Mononuclear cell (primary cell): ENCODE results near the gene ZNF268. TPM values are rescaled to one million over a fixed set of nuclear protein-coding genes. Genes with fewer than 3 reads are reported as not detected.

Experiments
- H3K27me3 ChIP-seq: 2 replicates; pipeline ENCODE4 v1.6.0; 2011; ENCODE audit warnings: low read length, control low read depth; ENCODE audit not compliant: insufficient read depth
- H3K4me1 ChIP-seq: 2 replicates; pipeline ENCODE4 v1.5.1; 2011; ENCODE audit warnings: mild to moderate bottlenecking, low read length, control low read depth; ENCODE audit not compliant: insufficient read depth
- H3K4me3 ChIP-seq: 2 replicates; pipeline ENCODE4 v1.5.1; 2011; ENCODE audit warnings: mild to moderate bottlenecking, low read length, moderate library complexity
- H3K9me3 ChIP-seq: 2 replicates; pipeline ENCODE4 v1.5.1; 2011; ENCODE audit warnings: low read depth, mild to moderate bottlenecking, control low read depth, low read length
- total RNA-seq: library from RNA; depleted of rRNA; stranded (reverse); fragments of >200 nt; gene quantifications from one replicate; pipeline ENCODE4 v1.2.3, GENCODE V29; 2012

Gene ZNF268
- total RNA-seq, 1 donor = 23.9 TPM

GRCh38 chr12:133206390-133206789 is 25.1 kb downstream of the ZNF268 start:
- H3K4me1 ChIP-seq = no peaks in the 10 kb centered on the region
- peaks cover 92% of the 10 kb centered on the region for H3K9me3 ChIP-seq
- H3K27me3 ChIP-seq = no peaks in the 10 kb centered on the region
- H3K4me3 ChIP-seq = no peak overlapping the region

DNA sequence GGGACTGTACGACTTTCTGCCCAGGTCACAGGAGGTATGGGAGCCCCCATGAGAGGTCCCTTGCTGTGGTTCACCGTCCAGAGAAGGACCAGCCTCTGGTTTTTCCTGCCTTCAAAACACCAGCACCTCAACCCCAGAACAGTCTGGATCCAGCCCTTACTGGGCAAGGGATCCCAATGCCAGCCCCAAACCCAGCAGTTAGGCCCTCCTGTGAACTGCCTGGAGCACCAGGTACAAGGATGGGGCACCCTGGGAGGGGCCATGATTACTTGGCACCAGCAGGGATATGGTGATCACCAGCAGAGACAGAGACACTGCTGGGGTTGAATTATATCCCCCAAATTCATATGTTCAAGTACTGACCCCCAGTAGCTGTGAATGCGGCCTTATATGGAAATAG is 34.4 kb downstream of the ZNF268 start:
- Histone ChIP-seq H3K27me3 (no peaks in the 10 kb centered on the region), H3K9me3 (peaks cover 23% of the 10 kb centered on the region), H3K4me3 (no peak overlapping the region), H3K4me1 (no peaks in the 10 kb centered on the region)

GRCh38 chr12:133217219-133217618 is 35.9 kb downstream of the ZNF268 start:
- H3K9me3 ChIP-seq = peaks cover 10% of the 10 kb centered on the region
- H3K27me3 ChIP-seq = no peaks in the 10 kb centered on the region
- no peaks in the 10 kb centered on the region for H3K4me1 ChIP-seq
- no peak overlapping the region for H3K4me3 ChIP-seq

- no peak overlapping the region for H3K4me3 ChIP-seq
- H3K4me1 ChIP-seq = no peaks in the 10 kb centered on the region
- H3K27me3 ChIP-seq = no peaks in the 10 kb centered on the region
- H3K9me3 ChIP-seq = no peaks in the 10 kb centered on the region
Measured at GRCh38 chr12:133220521-133220920, 39.2 kb downstream of the ZNF268 start.

DNA sequence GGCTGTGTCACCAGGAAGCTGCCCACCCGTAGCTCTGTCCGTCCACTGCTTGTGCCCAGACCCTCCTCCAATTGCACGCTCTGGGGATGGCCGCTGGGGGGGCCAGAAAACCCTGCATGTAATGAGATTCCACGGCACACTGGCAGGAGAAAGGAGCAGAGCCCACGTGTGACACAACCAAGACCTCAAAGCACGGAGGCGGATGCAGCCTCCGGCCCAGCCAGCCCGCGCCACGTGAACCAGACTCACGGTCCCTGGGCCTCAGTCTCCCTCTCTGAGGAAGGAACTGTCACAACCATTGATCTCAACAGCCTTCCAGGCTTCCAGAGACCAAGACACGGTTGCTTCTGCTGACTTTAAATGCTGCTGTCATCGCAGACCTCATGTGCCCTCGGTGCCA is 39.9 kb downstream of the ZNF268 start:
- H3K9me3 ChIP-seq = no peaks in the 10 kb centered on the region

DNA sequence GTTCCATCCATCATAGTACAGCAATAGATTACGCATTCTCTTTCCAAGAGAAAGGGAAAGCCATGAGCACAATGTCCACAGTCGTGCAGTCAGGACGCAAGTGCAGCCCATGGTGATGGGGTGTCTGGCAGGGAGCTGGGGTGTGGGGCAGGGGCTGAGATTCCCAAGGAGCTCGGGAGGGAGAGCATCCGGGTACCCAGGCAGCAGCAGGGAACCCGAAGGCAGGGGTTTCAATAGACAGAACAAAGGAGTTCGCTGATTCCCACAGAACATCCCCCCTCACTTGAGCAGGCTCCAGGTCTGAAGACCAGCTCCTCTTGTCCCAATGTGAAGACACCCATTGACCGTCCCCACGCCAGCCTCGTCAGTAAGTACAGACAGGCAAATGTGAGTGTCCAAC is 40.9 kb downstream of the ZNF268 start:
- no peaks in the 10 kb centered on the region for H3K27me3 ChIP-seq
- no peaks in the 10 kb centered on the region for H3K4me1 ChIP-seq
- H3K4me3 ChIP-seq = no peak overlapping the region
- no peaks in the 10 kb centered on the region for H3K9me3 ChIP-seq

More for the DNA sequence above, 39.9 kb downstream of the ZNF268 start:
- no peak overlapping the region for H3K4me3 ChIP-seq
- no peaks in the 10 kb centered on the region for H3K4me1 ChIP-seq
- no peaks in the 10 kb centered on the region for H3K27me3 ChIP-seq

GRCh38 chr12:133225527-133225926 is 44.2 kb downstream of the ZNF268 start:
- no peaks in the 10 kb centered on the region for H3K9me3 ChIP-seq
- H3K4me3 ChIP-seq = no peak overlapping the region
- H3K27me3 ChIP-seq = no peaks in the 10 kb centered on the region
- no peaks in the 10 kb centered on the region for H3K4me1 ChIP-seq

GRCh38 chr12:133226690-133227089 is 45.4 kb downstream of the ZNF268 start:
- Histone ChIP-seq H3K4me3 (no peak overlapping the region), H3K9me3 (no peaks in the 10 kb centered on the region), H3K4me1 (no peaks in the 10 kb centered on the region), H3K27me3 (no peaks in the 10 kb centered on the region)

- Histone ChIP-seq H3K27me3 (no peaks in the 10 kb centered on the region), H3K9me3 (no peaks in the 10 kb centered on the region), H3K4me3 (no peak overlapping the region), H3K4me1 (no peaks in the 10 kb centered on the region)
Measured at GRCh38 chr12:133227281-133227852, 46.1 kb downstream of the ZNF268 start.

- Histone ChIP-seq H3K4me3 (no peak overlapping the region), H3K4me1 (no peaks in the 10 kb centered on the region), H3K9me3 (no peaks in the 10 kb centered on the region), H3K27me3 (no peaks in the 10 kb centered on the region)
Measured at GRCh38 chr12:133231001-133231400, 49.7 kb downstream of the ZNF268 start.

GRCh38 chr12:133233006-133233405 is 51.7 kb downstream of the ZNF268 start:
- no peaks in the 10 kb centered on the region for H3K9me3 ChIP-seq
- H3K4me1 ChIP-seq = no peaks in the 10 kb centered on the region
- no peak overlapping the region for H3K4me3 ChIP-seq
- H3K27me3 ChIP-seq = no peaks in the 10 kb centered on the region

DNA sequence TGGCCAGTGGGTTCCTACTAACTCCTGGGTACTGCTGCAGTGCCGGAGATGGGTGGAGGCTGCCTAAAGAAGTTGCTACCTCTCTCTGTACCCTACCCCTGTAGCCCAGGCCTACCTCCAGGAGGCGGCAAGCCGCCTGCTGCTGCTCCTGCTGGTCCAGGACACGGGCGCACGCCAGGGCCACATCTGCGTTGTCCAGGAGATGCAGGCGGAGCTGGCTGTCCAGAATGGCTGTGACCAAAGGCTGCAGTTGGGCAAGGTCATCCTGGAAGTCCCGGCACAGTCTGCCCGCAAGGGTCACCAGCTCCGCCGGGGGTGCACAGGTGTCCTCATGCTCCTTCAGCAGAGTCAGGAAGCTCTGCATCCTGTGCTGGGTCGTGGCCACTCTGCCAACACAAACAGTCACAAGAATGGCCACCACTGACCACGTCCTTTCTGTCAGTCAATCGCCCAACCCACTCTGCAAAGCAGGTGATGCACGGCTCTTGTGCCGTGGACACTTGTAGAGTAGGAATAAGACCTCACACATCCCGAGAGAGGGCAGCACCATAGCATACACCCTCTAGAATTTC is 52.8 kb downstream of the ZNF268 start:
- H3K4me1 ChIP-seq = no peaks in the 10 kb centered on the region
- H3K27me3 ChIP-seq = no peaks in the 10 kb centered on the region
- H3K9me3 ChIP-seq = no peaks in the 10 kb centered on the region
- H3K4me3 ChIP-seq = no peak overlapping the region

- Histone ChIP-seq H3K27me3 (no peaks in the 10 kb centered on the region), H3K4me1 (no peaks in the 10 kb centered on the region), H3K9me3 (no peaks in the 10 kb centered on the region), H3K4me3 (no peak overlapping the region)
Measured at GRCh38 chr12:133234971-133235370, 53.7 kb downstream of the ZNF268 start.

GRCh38 chr12:133235401-133236112 is 54.3 kb downstream of the ZNF268 start, which contains the start of gene ANHX:
ANHX (minus strand) TSS chr12:133235877; CDS start chr12:133234356, 1,521 bp downstream.
- H3K4me1 ChIP-seq = no peaks in the 10 kb centered on the region
- H3K27me3 ChIP-seq = no peaks in the 10 kb centered on the region
- H3K4me3 ChIP-seq = no peak within 1 kb of the TSS
- H3K9me3 ChIP-seq = no peaks in the 10 kb centered on the region

DNA sequence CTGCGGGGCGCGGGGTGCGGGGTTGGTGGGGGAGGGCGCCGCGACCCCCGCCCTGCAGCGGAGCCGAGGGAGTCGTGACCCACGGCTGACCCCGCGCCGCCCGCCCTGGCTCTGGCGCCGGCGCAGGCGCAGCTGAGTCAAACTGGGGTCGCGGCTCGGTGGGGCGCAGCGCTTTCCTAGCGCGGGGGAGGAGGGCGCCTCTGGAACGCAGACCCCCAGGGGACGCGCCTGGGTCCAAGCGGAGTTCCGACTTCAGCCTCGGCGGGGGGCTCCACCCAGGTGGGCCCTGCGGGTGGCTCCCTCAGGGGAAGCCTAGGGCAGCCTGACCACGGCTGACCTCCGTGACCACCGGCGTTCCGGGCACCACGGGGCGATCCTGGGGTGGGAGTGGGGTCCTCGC is 54.8 kb downstream of the ZNF268 start:
- no peak overlapping the region for H3K4me3 ChIP-seq
- no peaks in the 10 kb centered on the region for H3K4me1 ChIP-seq
- no peaks in the 10 kb centered on the region for H3K27me3 ChIP-seq
- H3K9me3 ChIP-seq = no peaks in the 10 kb centered on the region

- Histone ChIP-seq H3K4me3 (no peak overlapping the region), H3K9me3 (no peaks in the 10 kb centered on the region), H3K27me3 (no peaks in the 10 kb centered on the region), H3K4me1 (no peaks in the 10 kb centered on the region)
Measured at GRCh38 chr12:133236556-133236955, 55.3 kb downstream of the ZNF268 start.
